SK-N-SH (cell line): Measurements from ENCODE around the gene CDC42SE2.

Source experiments
- CTCF ChIP-seq: fragments of 200-600 bp; sonication (generic); IDR thresholded peaks from 2 replicates; pipeline ENCODE4 v1.6.1; 2017; ENCODE audit warnings: antibody characterized with exemption, mild to moderate bottlenecking, moderate library complexity
- EP300 ChIP-seq, 2 experiments: IDR thresholded peaks; 2 replicates each; pipeline versions ENCODE4 v1.4.0 to v1.6.1; 2012; ENCODE audit warnings: borderline replicate concordance in 1 of 2, low read depth in 1 of 2, low read length in 1 of 2
- RCOR1 ChIP-seq: fragments of 150-350 bp; IDR thresholded peaks from 2 replicates; pipeline ENCODE4 v1.6.1; 2017; ENCODE audit warnings: antibody characterized with exemption, low read length
- TAF1 ChIP-seq: IDR thresholded peaks from 2 replicates; pipeline ENCODE4 v1.6.1; 2012; ENCODE audit warnings: low read depth, mild to moderate bottlenecking, low read length, moderate library complexity, borderline replicate concordance

GRCh38 chr5:131250751-131251475, 12.9 kb upstream of the CDC42SE2 start:
- TF ChIP-seq TAF1, result no peak
- no peak for TF ChIP-seq CTCF
- no peak for TF ChIP-seq RCOR1
- TF ChIP-seq EP300 (IDR thresholded peaks at IDR 0.05; ENCODE audit: borderline replicate concordance in 1 of 2, low read depth in 1 of 2, low read length in 1 of 2), result no peak
